Esophagus squamous epithelium (tissue), 5 donors: ENCODE measurements around the gene SAGE1. TPM values are rescaled to one million over a fixed set of nuclear protein-coding genes. Genes with fewer than 3 reads are reported as not detected.
A peak's percentile ranks its signal among the peaks of the same experiment; 100 is the strongest.
"Not testable (repeated sequence)": the region's sequence is repeated elsewhere in the genome, so short reads cannot be mapped to it uniquely, and the experiment has no call there.

Experiments used
- DNase-seq: peaks from one replicate; lab custom pipeline; 2025; lab: John Stamatoyannopoulos, UW
- H3K27ac ChIP-seq, 4 donors: fragments of 200-600 bp; sonication (generic); one replicate each; pipeline ENCODE4 v1.5.1; 2016 to 2019; ENCODE audit warnings: mild to moderate bottlenecking in 1 of 4
- H3K27me3 ChIP-seq, 4 donors: fragments of 200-600 bp; sonication (generic); 1 replicate in 3 of 4; 2 replicates in 1 of 4; pipeline versions ENCODE4 v1.5.1 to v1.6.0; 2017 to 2021; ENCODE audit warnings: antibody characterized with exemption in 1 of 4
- H3K36me3 ChIP-seq, 3 donors: fragments of 200-600 bp; sonication (generic); one replicate each; pipeline ENCODE4 v1.5.1; 2016 to 2019
- H3K4me1 ChIP-seq, 3 donors: fragments of 200-600 bp; sonication (generic); one replicate each; pipeline ENCODE4 v1.5.1; 2017 to 2019
- H3K4me3 ChIP-seq, 4 donors: fragments of 200-600 bp; sonication (generic); 1 replicate in 3 of 4; 2 replicates in 1 of 4; pipeline ENCODE4 v1.5.1; 2016 to 2019; ENCODE audit warnings: mild to moderate bottlenecking in 2 of 4, moderate library complexity in 1 of 4
- H3K9me3 ChIP-seq, 3 donors: fragments of 200-600 bp; sonication (generic); one replicate each; pipeline ENCODE4 v1.5.1; 2016 to 2019
- POLR2A ChIP-seq, 4 donors: fragments of 450-650 bp; IDR thresholded peaks; one replicate each; pipeline ENCODE4 v1.6.1; 2017; ENCODE audit warnings: antibody characterized with exemption in 4 of 4, mild to moderate bottlenecking in 4 of 4, moderate library complexity in 3 of 4
- WGBS, 2 donors: methylation state at CpG; one replicate each; pipeline ENCODE4 v1.1.5; 2018; 5-methylcytosine and 5-hydroxymethylcytosine counted together
- intact Hi-C: fragments of 100-400 bp; cut with DNase I; formaldehyde crosslinking; loops from one replicate; pipeline ENCODE4 v1.15.0; 2022
- total RNA-seq, 4 donors: library from RNA; depleted of rRNA; stranded (reverse); fragments of >200 nt; gene quantifications; one replicate each; pipeline ENCODE4 v1.1.0, GENCODE V29; 2016
- TF ChIP-seq, protein P1 (sequence below), 6 experiments: fragments of 450-650 bp in 4 of 6; fragments of 200-600 bp in 2 of 6; sonication (generic) in 2 of 6; IDR thresholded peaks; one replicate each; pipeline ENCODE4 v1.5.1; 2016 to 2019; ENCODE audit warnings: antibody characterized with exemption in 6 of 6, mild to moderate bottlenecking in 4 of 6, moderate library complexity in 4 of 6
- donor health status: DM: yes; HTN: yes; CAD: no.

Gene SAGE1
- total RNA-seq, 4 donors from 2014 or later, result not detected

- TF ChIP-seq, protein P1, sequence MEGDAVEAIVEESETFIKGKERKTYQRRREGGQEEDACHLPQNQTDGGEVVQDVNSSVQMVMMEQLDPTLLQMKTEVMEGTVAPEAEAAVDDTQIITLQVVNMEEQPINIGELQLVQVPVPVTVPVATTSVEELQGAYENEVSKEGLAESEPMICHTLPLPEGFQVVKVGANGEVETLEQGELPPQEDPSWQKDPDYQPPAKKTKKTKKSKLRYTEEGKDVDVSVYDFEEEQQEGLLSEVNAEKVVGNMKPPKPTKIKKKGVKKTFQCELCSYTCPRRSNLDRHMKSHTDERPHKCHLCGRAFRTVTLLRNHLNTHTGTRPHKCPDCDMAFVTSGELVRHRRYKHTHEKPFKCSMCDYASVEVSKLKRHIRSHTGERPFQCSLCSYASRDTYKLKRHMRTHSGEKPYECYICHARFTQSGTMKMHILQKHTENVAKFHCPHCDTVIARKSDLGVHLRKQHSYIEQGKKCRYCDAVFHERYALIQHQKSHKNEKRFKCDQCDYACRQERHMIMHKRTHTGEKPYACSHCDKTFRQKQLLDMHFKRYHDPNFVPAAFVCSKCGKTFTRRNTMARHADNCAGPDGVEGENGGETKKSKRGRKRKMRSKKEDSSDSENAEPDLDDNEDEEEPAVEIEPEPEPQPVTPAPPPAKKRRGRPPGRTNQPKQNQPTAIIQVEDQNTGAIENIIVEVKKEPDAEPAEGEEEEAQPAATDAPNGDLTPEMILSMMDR (IDR thresholded peaks at IDR 0.05), result no peak
- TF ChIP-seq POLR2A (IDR thresholded peaks at IDR 0.05), result no peak
- intact Hi-C loops, result no loop called here
- DNase-seq, result no peak
- WGBS, 2 donors, result 94 to 100% methylated on average over 1 to 3 of the region's 11 CpGs
- Histone ChIP-seq H3K27ac (no peak overlapping the region), H3K9me3 (no peaks in the 10 kb centered on the region), H3K4me1 (no peaks in the 10 kb centered on the region), H3K27me3 (no peaks in the 10 kb centered on the region), H3K4me3 (no peak overlapping the region), H3K36me3 (no peaks in the 10 kb centered on the region)
These were observed 735 bp upstream of the SAGE1 start for GRCh38 chrX:135892781-135893180.

DNA sequence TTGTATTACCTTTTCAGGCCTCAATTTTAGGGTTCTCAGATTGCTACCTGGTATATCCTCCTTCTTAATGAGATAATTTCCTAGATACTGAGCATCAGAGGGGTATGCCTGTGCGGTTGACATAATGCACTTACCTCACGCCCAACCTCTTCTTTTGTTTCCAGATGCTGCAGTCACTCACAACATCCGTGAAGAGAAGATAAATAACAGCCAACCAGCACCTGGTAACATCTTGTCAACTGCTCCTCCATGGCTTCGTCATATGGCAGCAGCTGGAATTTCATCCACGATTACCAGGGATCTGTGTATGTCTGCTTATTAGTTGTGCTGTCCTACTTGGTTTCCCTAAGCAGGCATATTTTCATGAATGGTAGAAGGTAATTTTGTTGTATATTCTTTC, 16.7 kb downstream of the SAGE1 start:
- no peaks in the 10 kb centered on the region for H3K4me1 ChIP-seq
- no peak overlapping the region for H3K27ac ChIP-seq
- DNase-seq, result no peak
- no peaks in the 10 kb centered on the region for H3K27me3 ChIP-seq
- H3K4me3 ChIP-seq, result no peak overlapping the region
- H3K36me3 ChIP-seq, result no peaks in the 10 kb centered on the region
- TF ChIP-seq, protein P1 (IDR thresholded peaks at IDR 0.05), result no peak
- no peak for TF ChIP-seq POLR2A (IDR thresholded peaks at IDR 0.05)
- intact Hi-C loops, result no loop called here
- H3K9me3 ChIP-seq, result no peaks in the 10 kb centered on the region
- WGBS, 2 donors, result 63 to 89% methylated on average over 4 to 5 of the region's 5 CpGs

DNA sequence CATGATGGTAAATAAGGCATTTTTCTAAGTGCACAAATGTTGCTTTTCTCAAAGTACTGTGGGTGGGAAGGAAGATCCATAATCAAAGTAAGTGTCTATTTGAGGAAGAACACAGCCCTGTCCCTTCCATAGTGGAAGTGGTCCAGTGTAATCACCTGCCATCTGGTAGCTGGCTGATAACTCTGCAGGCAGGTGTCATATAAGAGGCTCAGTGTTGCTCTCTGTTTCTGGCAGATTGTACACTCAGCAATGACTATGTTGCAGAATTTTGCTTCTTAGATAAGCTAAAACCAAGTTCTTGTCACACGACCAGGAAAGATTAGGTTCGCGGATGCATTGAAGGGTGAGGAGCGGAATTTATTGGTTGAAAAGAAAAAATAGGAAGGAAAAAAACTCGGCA, 20.9 kb downstream of the SAGE1 start:
- 86 to 89% methylated on average over 5 of the region's 5 CpGs for WGBS, 2 donors
- intact Hi-C loops, result no loop called here
- no peaks in the 10 kb centered on the region for H3K36me3 ChIP-seq

GRCh38 chrX:135920516-135920915, 27.0 kb downstream of the SAGE1 start:
- H3K27ac ChIP-seq, H3K4me1 ChIP-seq, DNase-seq, H3K9me3 ChIP-seq, H3K27me3 ChIP-seq, H3K4me3 ChIP-seq, H3K36me3 ChIP-seq, intact Hi-C loops: not testable (repeated sequence)
- WGBS, 2 donors, result 50% methylated on average over 1 of the region's 1 CpG; no CpG with 5 or more reads in 1 of the 2 donors

More for the DNA sequence above, 20.9 kb downstream of the SAGE1 start:
- H3K4me1 ChIP-seq, result no peaks in the 10 kb centered on the region
- TF ChIP-seq POLR2A (IDR thresholded peaks at IDR 0.05), result no peak
- TF ChIP-seq, protein P1 (IDR thresholded peaks at IDR 0.05), result no peak
- no peak overlapping the region for H3K27ac ChIP-seq
- no peaks in the 10 kb centered on the region for H3K9me3 ChIP-seq
- DNase-seq, result no peak
- H3K27me3 ChIP-seq, result no peaks in the 10 kb centered on the region
- no peak overlapping the region for H3K4me3 ChIP-seq

- Histone ChIP-seq H3K27me3 (no peaks in the 10 kb centered on the region), H3K27ac (no peak overlapping the region), H3K4me1 (no peaks in the 10 kb centered on the region), H3K36me3 (no peaks in the 10 kb centered on the region), H3K4me3 (no peak overlapping the region), H3K9me3 (no peaks in the 10 kb centered on the region)
- TF ChIP-seq POLR2A (IDR thresholded peaks at IDR 0.05), result no peak
- TF ChIP-seq, protein P1 (IDR thresholded peaks at IDR 0.05), result peak in 1 of 6 experiments; percentile 19
- intact Hi-C loops, result no loop called here
- DNase-seq, result no peak
- WGBS, 2 donors, result 55 to 69% methylated on average over 4 to 5 of the region's 5 CpGs
These were observed 29.8 kb downstream of the SAGE1 start for GRCh38 chrX:135923353-135923752.

DNA sequence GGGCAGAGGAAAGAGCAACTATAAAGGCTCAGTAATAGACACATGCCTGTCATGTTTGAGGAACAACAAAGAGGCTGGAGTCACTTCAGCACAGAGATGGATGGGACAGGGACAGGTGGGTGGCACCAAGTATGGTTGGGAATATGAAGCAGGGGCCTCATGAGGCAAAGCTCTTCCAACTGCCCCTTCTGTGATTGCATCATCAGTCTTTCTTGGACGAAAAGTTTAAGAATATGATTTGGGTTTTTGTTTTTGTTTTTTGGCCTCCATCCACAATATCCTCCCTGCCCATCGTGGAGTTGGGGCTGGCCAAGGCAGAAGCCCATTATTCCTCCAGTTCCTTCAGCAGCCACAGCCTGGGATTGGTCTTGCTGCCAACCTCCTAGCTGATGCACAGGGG, 34.4 kb downstream of the SAGE1 start:
- Histone ChIP-seq H3K27me3 (no peaks in the 10 kb centered on the region), H3K27ac (no peak overlapping the region), H3K4me3 (no peak overlapping the region), H3K4me1 (no peaks in the 10 kb centered on the region), H3K9me3 (no peaks in the 10 kb centered on the region), H3K36me3 (no peaks in the 10 kb centered on the region)
- no peak for DNase-seq
- intact Hi-C loops, result no loop called here
- WGBS, 2 donors, result 31 to 47% methylated on average over 2 of the region's 2 CpGs
- TF ChIP-seq, protein P1 (IDR thresholded peaks at IDR 0.05), result no peak
- TF ChIP-seq POLR2A (IDR thresholded peaks at IDR 0.05), result no peak
